ENCODE results near the gene RBM38.

RBM38 gene

GRCh38 chr20:57389695-57390603 is 1.2 kb upstream of the RBM38 start:
- in situ Hi-C loops (cut with MboI; ENCODE audit: low sequenced_read_pairs) = no loop called here

- in situ Hi-C loops (cut with MboI; ENCODE audit: low sequenced_read_pairs) = no loop called here
These were observed 474 bp downstream of the RBM38 start for GRCh38 chr20:57391439-57392301.

GRCh38 chr20:57392512-57393271 is 1.5 kb downstream of the RBM38 start:
- in situ Hi-C loops (cut with MboI; ENCODE audit: low sequenced_read_pairs) = no loop called here

GRCh38 chr20:57393321-57394120 is 2.3 kb downstream of the RBM38 start:
- in situ Hi-C loops (cut with MboI; ENCODE audit: low sequenced_read_pairs) = no loop called here

- in situ Hi-C loops (cut with MboI; ENCODE audit: low sequenced_read_pairs) = no loop called here
These were observed 3.2 kb downstream of the RBM38 start for GRCh38 chr20:57394121-57395082.

GRCh38 chr20:57395111-57395966 is 4.1 kb downstream of the RBM38 start:
- in situ Hi-C loops (cut with MboI; ENCODE audit: low sequenced_read_pairs) = no loop called here

- in situ Hi-C loops (cut with MboI; ENCODE audit: low sequenced_read_pairs) = no loop called here
These were observed 5.2 kb downstream of the RBM38 start for GRCh38 chr20:57396212-57396983.

GRCh38 chr20:57396984-57397692 is 5.9 kb downstream of the RBM38 start:
- in situ Hi-C loops (cut with MboI; ENCODE audit: low sequenced_read_pairs) = no loop called here

GRCh38 chr20:57397693-57398108 is 6.5 kb downstream of the RBM38 start:
- in situ Hi-C loops (cut with MboI; ENCODE audit: low sequenced_read_pairs) = no loop called here

GRCh38 chr20:57398231-57398821 is 7.1 kb downstream of the RBM38 start:
- in situ Hi-C loops (cut with MboI; ENCODE audit: low sequenced_read_pairs) = no loop called here

GRCh38 chr20:57398901-57399535 is 7.8 kb downstream of the RBM38 start:
- in situ Hi-C loops (cut with MboI; ENCODE audit: low sequenced_read_pairs) = no loop called here

- in situ Hi-C loops (cut with MboI; ENCODE audit: low sequenced_read_pairs) = no loop called here
These were observed 8.5 kb downstream of the RBM38 start for GRCh38 chr20:57399587-57400155.

- in situ Hi-C loops (cut with MboI; ENCODE audit: low sequenced_read_pairs) = no loop called here
These were observed 9.1 kb downstream of the RBM38 start for GRCh38 chr20:57400231-57400701.

GRCh38 chr20:57400821-57401564 is 9.8 kb downstream of the RBM38 start:
- in situ Hi-C loops (cut with MboI; ENCODE audit: low sequenced_read_pairs) = no loop called here

- in situ Hi-C loops (cut with MboI; ENCODE audit: low sequenced_read_pairs) = no loop called here
These were observed 10.3 kb downstream of the RBM38 start for GRCh38 chr20:57401565-57401918.
